ENCODE data around the gene C1QTNF7. TPM values are rescaled to one million over a fixed set of nuclear protein-coding genes. Genes with fewer than 3 reads are reported as not detected.

The C1QTNF7 gene
- polyA plus RNA-seq, 3 donors, result 0.22 to 5.8 (median 4.5) TPM

GRCh38 chr4:15488658-15489470 is 61.0 kb downstream of the C1QTNF7 start:
- H3K27ac ChIP-seq (ENCODE audit: low read depth, low read length), result no peak overlapping the region

GRCh38 chr4:15489551-15489950 is 61.7 kb downstream of the C1QTNF7 start:
- H3K27ac ChIP-seq (ENCODE audit: low read depth, low read length), result no peak overlapping the region
- WGBS, 3 donors, result 75 to 85% (median 81%) methylated on average over 2 of the region's 2 CpGs

More at GRCh38 chr4:15488658-15489470, 61.0 kb downstream of the C1QTNF7 start:
- whole genome bisulfite sequencing, 3 donors, result 68 to 90% (median 74%) methylated on average over 6 of the region's 6 CpGs

DNA sequence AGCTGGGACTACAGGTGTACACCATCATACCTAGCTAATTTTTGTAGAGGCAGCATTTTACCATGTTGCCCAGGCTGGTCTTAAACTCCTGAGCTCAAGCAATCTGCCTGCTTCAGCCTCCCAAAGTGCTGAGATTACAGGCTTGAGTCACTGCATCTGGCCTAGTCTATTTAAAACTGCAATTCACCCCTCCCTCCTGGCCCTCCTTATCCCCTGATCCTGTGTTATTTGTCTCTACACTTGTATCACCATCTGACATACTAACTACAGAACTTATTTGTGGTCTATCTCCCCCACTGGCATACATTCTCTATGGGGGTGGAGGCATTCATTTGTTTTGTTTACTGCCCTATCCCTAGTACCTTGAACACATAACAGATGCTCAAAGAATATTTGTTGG is 65.6 kb downstream of the C1QTNF7 start:
- H3K27ac ChIP-seq (ENCODE audit: low read depth, low read length), result no peak overlapping the region

GRCh38 chr4:15495621-15496020 is 67.8 kb downstream of the C1QTNF7 start:
- no peak overlapping the region for H3K27ac ChIP-seq (ENCODE audit: low read depth, low read length)
- 67 to 87% (median 74%) methylated on average over 1 of the region's 1 CpG for WGBS, 3 donors

Other genes with a start within 250 kb of the C1QTNF7 start
- gene CC2D2A, start 41.8 kb downstream of the C1QTNF7 start, polyA plus RNA-seq, result 10 to 100 TPM in 1 of 3 donors, 1 to 10 TPM in 2; 3.4 to 39.4 (median 5.8) TPM
- gene FBXL5, start 227.3 kb downstream of the C1QTNF7 start, polyA plus RNA-seq, result 100 to 1,000 TPM in 1 of 3 donors, 10 to 100 TPM in 2; 26.3 to 100 (median 79.4) TPM

Measured in adipose tissue (tissue), 3 donors.